Measurements from ENCODE around the gene S100A9. TPM values are rescaled to one million over a fixed set of nuclear protein-coding genes. Genes with fewer than 3 reads are reported as not detected.

The S100A9 gene
- total and polyA plus RNA-seq, 2 experiments from 2014 or later = 3.2 to 6.4 TPM

- no peak overlapping the region for H3K4me3 ChIP-seq
- H3K4me1 ChIP-seq (ENCODE audit: insufficient read depth) = no peaks in the 10 kb centered on the region
- no peak for DNase-seq (ENCODE audit: low spot score)
- no peak for TF ChIP-seq CTCF (IDR thresholded peaks at IDR 0.05; ENCODE audit: poor library complexity)
- H3K9me2 ChIP-seq (replicated peaks; ENCODE audit: insufficient read depth) = no peaks in the 10 kb centered on the region
- no peaks in the 10 kb centered on the region for H3K27me3 ChIP-seq
- H3K4me2 ChIP-seq = no peak overlapping the region
- no peak overlapping the region for H3K27ac ChIP-seq
- no peaks in the 10 kb centered on the region for H3K79me2 ChIP-seq
- WGBS (ENCODE audit: low lambda C conversion rate, missing lambda C conversion rate) = 86% methylated on average over 7 of the region's 7 CpGs
- no peaks in the 10 kb centered on the region for H3K9me3 ChIP-seq (ENCODE audit: low read depth)
- H3K36me3 ChIP-seq (replicated peaks; ENCODE audit: insufficient read depth, low read depth) = no peaks in the 10 kb centered on the region
- H4K20me1 ChIP-seq (ENCODE audit: insufficient read depth, poor library complexity, severe bottlenecking) = no peaks in the 10 kb centered on the region
- H2AFZ ChIP-seq = no peak overlapping the region
These were observed 37.6 kb downstream of the S100A9 start for GRCh38 chr1:153395136-153395685.

DNA sequence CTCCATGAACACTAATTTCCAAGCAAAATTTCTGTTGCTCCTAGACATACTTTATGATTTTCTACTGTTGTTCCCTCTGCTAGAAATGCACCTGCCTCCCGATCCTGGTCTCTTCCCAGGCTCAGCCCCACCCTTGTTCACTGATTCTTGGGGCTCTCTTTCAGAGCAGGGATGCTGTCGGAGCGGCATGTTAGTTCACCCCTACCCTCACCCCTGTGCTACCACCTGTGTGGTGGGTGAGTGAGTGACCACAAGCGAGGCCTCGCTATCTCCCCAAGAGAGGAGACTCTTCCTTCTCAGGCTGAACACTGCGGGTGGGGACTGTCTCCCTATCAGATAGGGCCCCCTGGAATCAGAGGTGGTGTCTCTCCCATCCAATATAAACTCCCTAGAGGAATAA lies 38.1 kb downstream of the S100A9 start:
- no peak for DNase-seq (ENCODE audit: low spot score)
- no peaks in the 10 kb centered on the region for H3K36me3 ChIP-seq (replicated peaks; ENCODE audit: insufficient read depth, low read depth)
- no peaks in the 10 kb centered on the region for H3K9me3 ChIP-seq (ENCODE audit: low read depth)
- no peaks in the 10 kb centered on the region for H3K4me1 ChIP-seq (ENCODE audit: insufficient read depth)
- no peaks in the 10 kb centered on the region for H3K27me3 ChIP-seq
- no peaks in the 10 kb centered on the region for H3K79me2 ChIP-seq
- no peak overlapping the region for H3K27ac ChIP-seq
- no peaks in the 10 kb centered on the region for H3K9me2 ChIP-seq (replicated peaks; ENCODE audit: insufficient read depth)
- H4K20me1 ChIP-seq (ENCODE audit: insufficient read depth, poor library complexity, severe bottlenecking) = no peaks in the 10 kb centered on the region
- H2AFZ ChIP-seq = no peak overlapping the region
- no peak for TF ChIP-seq CTCF (IDR thresholded peaks at IDR 0.05; ENCODE audit: poor library complexity)
- TF ChIP-seq EZH2 (IDR thresholded peaks at IDR 0.05; ENCODE audit: borderline replicate concordance) = no peak
- TF ChIP-seq EZH2phosphoT487 (IDR thresholded peaks at IDR 0.05; ENCODE audit: low read depth, severe bottlenecking, unreplicated experiment) = no peak
- no peak overlapping the region for H3K4me3 ChIP-seq
- H3K4me2 ChIP-seq = no peak overlapping the region
- 78% methylated on average over 6 of the region's 6 CpGs for WGBS (ENCODE audit: low lambda C conversion rate, missing lambda C conversion rate)

GRCh38 chr1:153396461-153396860 lies 38.8 kb downstream of the S100A9 start:
- Histone ChIP-seq H3K4me3 (no peak overlapping the region), H3K79me2 (no peaks in the 10 kb centered on the region), H3K4me1 (ENCODE audit: insufficient read depth) (no peaks in the 10 kb centered on the region), H3K9me3 (ENCODE audit: low read depth) (no peaks in the 10 kb centered on the region), H3K4me2 (no peak overlapping the region), H3K27me3 (no peaks in the 10 kb centered on the region), H2AFZ (no peak overlapping the region), H3K9me2 (replicated peaks; ENCODE audit: insufficient read depth) (no peaks in the 10 kb centered on the region), H4K20me1 (ENCODE audit: insufficient read depth, poor library complexity, severe bottlenecking) (no peaks in the 10 kb centered on the region), H3K36me3 (replicated peaks; ENCODE audit: insufficient read depth, low read depth) (no peaks in the 10 kb centered on the region), H3K27ac (no peak overlapping the region)
- 74% methylated on average over 6 of the region's 6 CpGs for WGBS (ENCODE audit: low lambda C conversion rate, missing lambda C conversion rate)
- no peak for TF ChIP-seq EZH2 (IDR thresholded peaks at IDR 0.05; ENCODE audit: borderline replicate concordance)
- no peak for TF ChIP-seq CTCF (IDR thresholded peaks at IDR 0.05; ENCODE audit: poor library complexity)
- TF ChIP-seq EZH2phosphoT487 (IDR thresholded peaks at IDR 0.05; ENCODE audit: low read depth, severe bottlenecking, unreplicated experiment) = no peak
- no peak for DNase-seq (ENCODE audit: low spot score)
